HG03060 (cell line): ENCODE data around the gene GLIPR2.
"Not testable (repeated sequence)": the region's sequence is repeated elsewhere in the genome, so short reads cannot be mapped to it uniquely, and the experiment has no call there.

Experiments used
- ATAC-seq: cut with Tn5 transposase; IDR thresholded peaks from one replicate; pipeline ENCODE4 v1.9.1; 2021; ENCODE audit warnings: low read depth, moderate number of reproducible peaks; ENCODE audit not compliant: unreplicated experiment

The GLIPR2 gene

GRCh38 chr9:36142510-36143244 lies 6.1 kb downstream of the GLIPR2 start:
- no peak for ATAC-seq

DNA sequence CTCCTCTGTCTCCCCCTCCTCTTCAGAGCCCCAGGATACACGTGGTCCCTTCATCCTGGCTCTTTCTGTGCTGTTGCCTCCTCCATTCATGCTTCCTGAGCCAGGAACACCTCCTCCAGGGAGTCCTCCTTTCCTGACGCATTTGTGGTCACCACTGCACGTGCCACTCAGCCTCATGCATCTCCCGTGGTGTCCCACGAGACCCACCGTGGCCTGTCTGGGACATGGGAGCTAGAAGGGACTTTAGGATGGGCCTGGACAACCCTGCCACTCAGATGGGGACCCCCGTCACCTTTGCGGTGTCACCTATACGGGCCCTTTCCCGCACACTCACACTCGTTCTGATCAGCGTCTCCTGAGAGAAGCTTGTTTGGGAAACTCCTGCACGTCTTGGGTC lies 6.7 kb downstream of the GLIPR2 start:
- ATAC-seq: no peak

- ATAC-seq: no peak
Observed at GRCh38 chr9:36144309-36145232, 8.0 kb downstream of the GLIPR2 start.

DNA sequence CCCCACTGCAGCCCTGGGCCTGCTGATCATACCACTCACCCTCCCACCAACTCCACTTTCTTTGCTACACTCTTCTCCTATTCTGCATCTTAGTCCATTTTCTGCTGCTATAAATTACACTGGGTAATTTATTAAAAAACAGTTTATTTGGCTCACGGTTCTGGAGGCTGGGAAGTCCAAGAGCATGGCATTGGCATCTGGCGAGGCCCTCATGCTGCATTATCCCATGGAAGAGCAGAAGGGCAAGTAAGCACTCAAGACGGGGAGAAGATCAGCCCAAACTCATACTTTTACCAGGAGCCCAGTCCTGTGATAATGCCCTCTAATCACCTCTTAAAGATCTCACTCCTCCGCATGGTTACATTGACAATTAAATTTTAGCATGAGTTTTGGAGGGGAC lies 9.4 kb downstream of the GLIPR2 start:
- no peak for ATAC-seq

- no peak for ATAC-seq
Observed at GRCh38 chr9:36146651-36147050, 10.1 kb downstream of the GLIPR2 start.

- no peak for ATAC-seq
Observed at GRCh38 chr9:36147441-36148175, 11.1 kb downstream of the GLIPR2 start.

DNA sequence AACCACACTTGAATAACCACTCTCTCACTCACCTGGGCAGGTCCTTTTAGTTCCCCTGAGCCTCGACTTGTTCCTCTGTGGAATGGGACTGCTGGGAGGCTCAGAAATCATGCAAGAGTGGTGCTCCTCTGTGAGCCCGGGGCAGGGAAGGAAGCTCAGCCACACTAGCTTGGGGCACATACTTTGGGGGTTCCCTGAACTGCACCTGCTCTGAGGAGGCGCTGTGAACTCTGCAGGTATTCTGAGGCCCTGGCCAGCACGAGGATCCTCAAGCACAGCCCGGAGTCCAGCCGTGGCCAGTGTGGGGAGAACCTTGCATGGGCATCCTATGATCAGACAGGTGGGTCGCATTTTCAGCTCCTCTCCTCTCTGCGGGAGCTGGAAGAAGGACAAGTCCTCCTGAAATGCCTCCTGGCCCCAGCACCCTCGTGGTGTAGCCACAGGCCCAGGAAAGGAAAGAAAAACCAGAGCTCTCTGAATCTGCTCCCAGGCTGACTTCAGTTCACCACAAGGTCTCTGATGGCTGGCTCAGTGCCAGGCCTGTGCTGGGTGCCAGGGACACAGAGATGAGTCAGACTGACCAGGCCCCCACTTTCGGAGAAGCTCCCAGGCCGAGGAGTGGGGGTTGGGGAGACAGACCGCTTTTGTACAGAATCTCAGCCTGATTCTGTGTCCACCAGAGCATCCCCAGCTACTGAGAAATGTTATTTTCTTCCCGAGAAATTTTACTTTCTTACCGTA lies 11.9 kb downstream of the GLIPR2 start:
- ATAC-seq: peak; percentile 44

DNA sequence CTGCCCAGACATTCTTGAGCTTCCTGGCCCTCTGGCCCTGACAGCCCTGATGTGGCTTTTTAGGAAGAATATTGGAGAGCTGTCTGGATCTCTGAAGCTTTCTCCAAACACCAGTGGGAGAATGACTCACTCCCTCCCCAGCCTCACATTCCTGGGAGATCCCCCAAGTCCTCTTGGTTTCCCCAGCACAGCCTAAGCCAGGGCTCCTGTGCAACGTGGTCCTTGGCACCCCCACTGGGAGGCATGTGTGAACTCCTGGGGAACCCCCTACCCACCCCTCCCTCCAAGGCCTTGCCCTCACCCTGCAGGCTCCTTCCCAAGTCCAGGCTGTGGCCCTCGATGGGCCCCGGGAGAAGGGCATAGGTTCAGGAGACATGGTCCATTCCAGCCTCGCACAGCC lies 12.7 kb downstream of the GLIPR2 start:
- ATAC-seq: no peak

- ATAC-seq: no peak
Observed at GRCh38 chr9:36150574-36151315, 14.2 kb downstream of the GLIPR2 start.

GRCh38 chr9:36151316-36152210 lies 15.0 kb downstream of the GLIPR2 start:
- peak; percentile 51 for ATAC-seq

DNA sequence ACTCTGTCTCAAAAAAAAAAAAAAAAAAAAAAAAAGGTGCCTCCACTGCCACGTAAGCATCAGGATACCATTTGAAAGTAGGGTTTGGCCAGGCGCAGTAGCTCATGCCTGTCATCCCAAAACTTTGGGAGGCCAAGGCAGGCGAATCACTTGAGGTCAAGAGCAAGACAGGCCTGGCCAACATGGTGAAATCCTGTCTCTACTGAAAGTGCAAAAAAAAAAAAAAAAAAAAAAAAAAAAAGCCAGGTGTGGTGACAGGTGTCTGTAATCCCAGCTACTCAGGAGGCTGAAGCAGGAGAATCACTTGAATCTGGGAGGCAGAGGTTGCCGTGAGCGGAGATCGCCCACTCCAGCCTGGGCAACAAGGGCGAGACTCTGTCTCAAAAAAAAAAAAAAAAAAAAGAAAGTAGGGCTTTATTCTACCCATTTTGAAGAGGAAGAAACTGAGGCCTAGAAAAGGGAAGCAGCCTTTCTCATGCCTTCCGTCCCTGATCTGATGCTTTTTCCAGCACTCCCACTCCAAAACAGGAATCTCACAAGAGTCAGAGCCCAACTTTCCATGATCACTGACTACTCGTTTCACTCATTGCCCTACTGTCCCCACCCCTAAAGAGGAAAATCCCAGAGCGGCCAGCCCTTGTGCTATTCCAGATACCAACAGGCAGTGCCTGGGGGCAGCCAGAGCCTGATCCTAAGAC lies 16.4 kb downstream of the GLIPR2 start:
- no peak for ATAC-seq

DNA sequence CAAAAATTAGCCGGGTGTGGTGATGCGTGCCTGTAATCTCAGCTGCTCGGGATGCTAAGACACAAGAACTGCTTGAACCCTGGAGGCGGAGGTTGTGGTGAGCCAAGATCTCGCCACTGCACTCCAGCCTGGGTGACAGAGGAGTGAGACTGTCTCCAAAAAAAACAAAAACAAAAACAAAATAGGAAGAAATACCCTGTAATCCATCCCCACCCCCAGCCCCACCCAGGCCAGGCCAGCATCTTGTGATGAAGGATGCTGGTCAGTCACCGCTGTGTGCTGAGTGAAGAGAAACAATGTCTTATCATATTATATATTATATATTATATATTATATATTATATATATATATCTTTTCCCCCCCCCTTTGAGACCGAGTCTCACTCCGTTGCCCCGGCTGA lies 17.2 kb downstream of the GLIPR2 start:
- ATAC-seq: no peak

DNA sequence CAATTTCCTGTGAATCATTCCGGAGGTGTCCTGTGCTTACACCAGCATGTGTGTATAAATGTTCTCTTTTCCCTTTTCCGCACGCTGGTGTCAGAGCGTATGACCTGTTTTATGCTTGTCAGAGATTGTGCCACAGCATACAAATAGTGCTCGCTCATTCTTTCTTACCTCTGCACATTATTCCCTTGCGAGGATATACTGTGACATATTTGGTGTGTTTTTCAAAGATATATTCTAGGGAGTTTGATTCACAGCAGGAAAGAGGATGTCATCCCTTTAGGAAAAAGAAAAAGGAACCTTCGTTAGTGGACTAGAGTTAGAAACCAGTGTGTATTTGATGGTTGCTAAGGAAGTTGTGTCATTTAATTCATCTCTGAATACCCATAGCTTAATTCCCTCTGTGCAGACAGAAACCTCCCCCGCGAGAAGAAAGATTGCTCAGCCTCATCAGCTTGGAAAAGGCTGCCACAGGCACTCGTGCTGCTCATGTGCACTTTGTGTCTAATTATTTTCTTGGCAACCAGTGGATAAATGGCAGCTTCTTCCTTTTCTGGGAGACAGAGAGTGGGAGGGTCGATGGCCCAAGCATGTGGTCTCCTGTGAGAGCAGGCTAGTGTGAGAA lies 17.9 kb downstream of the GLIPR2 start:
- ATAC-seq: no peak

GRCh38 chr9:36156116-36156515 lies 19.6 kb downstream of the GLIPR2 start:
- no peak for ATAC-seq

DNA sequence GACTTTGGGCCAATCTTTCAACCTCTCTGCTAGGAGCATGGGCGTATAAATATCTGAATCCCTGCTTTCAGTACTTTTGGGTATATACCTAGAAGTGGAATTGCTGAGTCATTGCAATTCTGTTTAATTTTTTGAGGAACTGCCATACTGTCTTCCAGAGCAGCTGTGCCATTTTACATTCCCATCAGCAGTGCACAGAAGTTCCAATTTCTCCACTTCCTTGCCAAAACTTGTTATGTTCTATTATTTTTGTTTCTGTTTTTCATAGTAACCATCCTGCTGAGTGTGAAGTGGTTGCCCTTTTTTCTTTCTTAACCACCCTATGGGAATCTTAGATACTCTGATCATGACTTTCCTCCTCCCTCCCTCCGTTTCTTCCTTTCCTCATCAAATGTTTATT lies 21.6 kb downstream of the GLIPR2 start:
- ATAC-seq: no peak

- no peak for ATAC-seq
Observed at GRCh38 chr9:36158917-36159316, 22.4 kb downstream of the GLIPR2 start.

DNA sequence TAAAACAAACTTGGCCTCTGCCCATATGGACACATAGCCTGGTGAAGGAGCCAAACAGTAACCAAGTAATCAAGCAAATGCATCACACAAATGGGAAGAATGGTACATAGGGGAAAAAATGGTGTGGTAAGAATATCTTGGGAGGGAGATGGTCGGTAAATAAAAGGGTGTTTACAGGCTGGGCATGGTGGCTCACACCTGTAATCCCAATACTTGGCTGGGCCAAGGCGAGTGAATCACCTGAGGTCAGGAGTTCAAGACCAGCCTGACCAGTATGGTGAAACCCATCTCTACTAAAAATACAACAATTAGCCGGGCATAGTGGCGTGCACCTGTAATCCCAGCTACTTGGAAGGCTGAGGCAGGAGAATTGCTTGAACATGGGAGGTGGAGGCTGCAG lies 23.0 kb downstream of the GLIPR2 start:
- not testable (repeated sequence) for ATAC-seq

DNA sequence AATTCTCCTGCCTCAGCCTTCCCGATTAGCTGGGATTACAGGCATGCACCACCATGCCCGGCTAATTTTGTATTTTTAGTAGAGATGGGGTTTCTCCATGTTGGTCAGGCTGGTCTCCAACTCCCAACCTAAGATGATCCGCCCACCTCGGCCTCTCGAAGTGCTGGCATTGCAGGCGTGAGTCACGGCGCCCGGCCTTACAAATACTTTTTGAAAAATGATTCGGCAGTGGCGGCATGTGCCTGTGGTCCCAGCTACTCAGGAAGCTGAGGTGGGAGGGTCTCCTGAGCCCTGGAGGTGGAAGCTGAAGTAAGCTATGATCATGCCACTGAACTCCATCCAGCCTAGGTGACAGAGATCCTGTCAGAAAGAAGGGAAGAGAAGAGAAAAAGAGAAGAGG lies 23.6 kb downstream of the GLIPR2 start:
- not testable (repeated sequence) for ATAC-seq
